AG09319 (cell line): ENCODE measurements around the gene PRF1.
A peak's percentile ranks its signal among the peaks of the same experiment; 100 is the strongest.

Experiments used
- DNase-seq: peaks from one replicate; pipeline ENCODE4 v3.0.0-alpha.2; 2010; ENCODE audit warnings: low read depth; ENCODE audit errors: extremely low read depth
- CTCF ChIP-seq: IDR thresholded peaks from 2 replicates; pipeline ENCODE4 v1.5.1; 2011; ENCODE audit warnings: low read depth, mild to moderate bottlenecking, inconsistent platforms, low read length, moderate library complexity

PRF1 gene

GRCh38 chr10:70564113-70564725 is 38.3 kb downstream of the PRF1 start:
- DNase-seq = no peak
- TF ChIP-seq CTCF = no peak

- no peak for DNase-seq
- no peak for TF ChIP-seq CTCF
Measured at GRCh38 chr10:70563230-70563629, 39.3 kb downstream of the PRF1 start.

GRCh38 chr10:70562036-70562755 is 40.3 kb downstream of the PRF1 start:
- TF ChIP-seq CTCF = no peak
- DNase-seq = no peak

- no peak for DNase-seq
- TF ChIP-seq CTCF = no peak; the same call in 1 of the 2 replicates
Measured at GRCh38 chr10:70561558-70561957, 41.0 kb downstream of the PRF1 start.

- TF ChIP-seq CTCF = no peak
- DNase-seq = peak; percentile 47
Measured at GRCh38 chr10:70561070-70561469, 41.5 kb downstream of the PRF1 start.

- DNase-seq = no peak
- no peak for TF ChIP-seq CTCF
Measured at GRCh38 chr10:70560511-70560941, 42.0 kb downstream of the PRF1 start.

GRCh38 chr10:70559861-70560260 is 42.7 kb downstream of the PRF1 start:
- DNase-seq = no peak
- no peak for TF ChIP-seq CTCF
